A549 (cell line): ENCODE data around the gene PSPH.

Experiments
- CBX2 ChIP-seq: fragments of 200-600 bp; sonication (generic); IDR thresholded peaks from 2 replicates; pipeline ENCODE4 v1.6.1; 2016; ENCODE audit warnings: low read depth, mild to moderate bottlenecking, borderline replicate concordance
- CTCF ChIP-seq: fragments of >200 bp; sonication (Bioruptor Twin); formaldehyde crosslinking; IDR thresholded peaks from 3 replicates; pipeline ENCODE4 v1.5.1; 2016
- EP300 ChIP-seq, 2 experiments: fragments of >200 bp; sonication (Bioruptor Twin); formaldehyde crosslinking; IDR thresholded peaks; 2 replicates in 1 of 2; 3 replicates in 1 of 2; pipeline ENCODE4 v1.6.1; 2016 to 2017
- POLR2A ChIP-seq: IDR thresholded peaks from 2 replicates; pipeline ENCODE4 v1.6.1; 2012; ENCODE audit warnings: mild to moderate bottlenecking, low read length
- RCOR1 ChIP-seq: fragments of 150-350 bp; IDR thresholded peaks from 2 replicates; pipeline ENCODE4 v1.6.1; 2014; ENCODE audit warnings: antibody characterized with exemption, low read length, low read depth
- USF2 ChIP-seq: fragments of 450-650 bp; IDR thresholded peaks from 2 replicates; pipeline ENCODE4 v1.6.1; 2014; ENCODE audit warnings: antibody characterized with exemption

GRCh38 chr7:56026538-56026937 lies 24.7 kb downstream of the PSPH start:
- TF ChIP-seq USF2 (no peak), CTCF (no peak), EP300 (IDR thresholded peaks at IDR 0.05) (no peak), CBX2 (no peak), POLR2A (no peak), RCOR1 (no peak)
